BLaER1 treated with 17β-estradiol and CSF1 and Interleukin-3, amounts not matched to agents 10 nM and 100 nM (cell line): ENCODE data around the gene SPNS3.

Source experiments
- H3K27ac ChIP-seq, 11 experiments: shearing (Covaris generic); formaldehyde crosslinking; 2 replicates each; pipeline ENCODE4 v1.8.1; 2022
- H3K27me3 ChIP-seq, 11 experiments: shearing (Covaris generic); formaldehyde crosslinking; 2 replicates each; pipeline ENCODE4 v1.8.1; 2022
- H3K36me3 ChIP-seq, 11 experiments: shearing (Covaris generic); formaldehyde crosslinking; 2 replicates each; pipeline ENCODE4 v1.8.1; 2022
- H3K4me1 ChIP-seq, 10 experiments: shearing (Covaris generic); formaldehyde crosslinking; 2 replicates each; pipeline ENCODE4 v1.8.1; 2022
- H3K4me2 ChIP-seq, 11 experiments: shearing (Covaris generic); formaldehyde crosslinking; 2 replicates each; pipeline ENCODE4 v1.8.1; 2022
- H3K4me3 ChIP-seq, 10 experiments: shearing (Covaris generic); formaldehyde crosslinking; 2 replicates each; pipeline ENCODE4 v1.8.1; 2022
- H3K9ac ChIP-seq, 11 experiments: shearing (Covaris generic); formaldehyde crosslinking; 2 replicates each; pipeline ENCODE4 v1.8.1; 2022
- H3K9me3 ChIP-seq, 11 experiments: shearing (Covaris generic); formaldehyde crosslinking; replicated peaks in 1 of 11; 2 replicates each; pipeline ENCODE4 v1.8.1; 2022
- H4K20me1 ChIP-seq, 11 experiments: shearing (Covaris generic); formaldehyde crosslinking; 2 replicates each; pipeline ENCODE4 v1.8.1; 2022
- Cebpa-rat ChIP-seq, 11 experiments: shearing (Covaris generic); IDR thresholded peaks; 2 replicates each; pipeline ENCODE4 v1.8.1; 2022

Gene SPNS3

GRCh38 chr17:4509923-4510617, 76.3 kb downstream of the SPNS3 start:
- Histone ChIP-seq H3K4me3 (peak overlapping the region in 7 of 10 experiments; percentile 18 to 46 (median 33); a peak in 7 of 20 replicates), H3K4me2 (peak overlapping the region; percentile 83 to 97 (median 89)), H3K9me3 (no peaks in the 10 kb centered on the region), H3K4me1 (peaks cover 58 to 95% (median 82%) of the 10 kb centered on the region in 10 experiments), H3K27ac (peak overlapping the region in 10 of 11 experiments; percentile 6 to 64 (median 42); a peak in 18 of 22 replicates), H3K9ac (peak overlapping the region; percentile 22 to 61 (median 50); a peak in 19 of 22 replicates), H4K20me1 (peaks cover 0 to 44% (median 0%) of the 10 kb centered on the region in 11 experiments; a peak in 4 of 22 replicates), H3K27me3 (no peaks in the 10 kb centered on the region), H3K36me3 (no peaks in the 10 kb centered on the region)
- TF ChIP-seq Cebpa-rat (IDR thresholded peaks at IDR 0.05): no peak

- H3K4me3 ChIP-seq: 0 out of 20 replicates have a peak overlapping the region, but pooled peaks of 1 of the 10 experiments have one; percentile 33
- H3K4me1 ChIP-seq: peaks cover 56 to 95% (median 82%) of the 10 kb centered on the region in 10 experiments
- TF ChIP-seq Cebpa-rat (IDR thresholded peaks at IDR 0.05): no peak
- H3K27ac ChIP-seq: peak overlapping the region in 3 of 11 experiments; percentile 28 to 59 (median 56); a peak in 6 of 22 replicates
- no peaks in the 10 kb centered on the region for H3K9me3 ChIP-seq
- peaks cover 0 to 39% (median 0%) of the 10 kb centered on the region in 11 experiments; a peak in 4 of 22 replicates for H4K20me1 ChIP-seq
- H3K36me3 ChIP-seq: no peaks in the 10 kb centered on the region
- peak overlapping the region; percentile 83 to 97 (median 89) for H3K4me2 ChIP-seq
- peak overlapping the region in 3 of 11 experiments; percentile 40 to 51 (median 50); a peak in 4 of 22 replicates for H3K9ac ChIP-seq
- no peaks in the 10 kb centered on the region for H3K27me3 ChIP-seq
These were observed 76.8 kb downstream of the SPNS3 start for GRCh38 chr17:4510618-4510941.

GRCh38 chr17:4511199-4511932, 77.6 kb downstream of the SPNS3 start:
- no peak for TF ChIP-seq Cebpa-rat (IDR thresholded peaks at IDR 0.05)
- peak overlapping the region; percentile 83 to 97 (median 89) for H3K4me2 ChIP-seq
- peak overlapping the region in 1 of 11 experiments; percentile 7; a peak in 2 of 22 replicates for H3K9ac ChIP-seq
- H3K36me3 ChIP-seq: no peaks in the 10 kb centered on the region
- H3K9me3 ChIP-seq: no peaks in the 10 kb centered on the region
- H3K27me3 ChIP-seq: no peaks in the 10 kb centered on the region
- H3K4me3 ChIP-seq: no peak overlapping the region
- H3K4me1 ChIP-seq: peaks cover 59 to 95% (median 82%) of the 10 kb centered on the region in 10 experiments
- peaks cover 0 to 31% (median 0%) of the 10 kb centered on the region in 11 experiments; a peak in 4 of 22 replicates for H4K20me1 ChIP-seq
- peak overlapping the region in 6 of 11 experiments; percentile 2 to 59 (median 30); a peak in 5 of 22 replicates for H3K27ac ChIP-seq

DNA sequence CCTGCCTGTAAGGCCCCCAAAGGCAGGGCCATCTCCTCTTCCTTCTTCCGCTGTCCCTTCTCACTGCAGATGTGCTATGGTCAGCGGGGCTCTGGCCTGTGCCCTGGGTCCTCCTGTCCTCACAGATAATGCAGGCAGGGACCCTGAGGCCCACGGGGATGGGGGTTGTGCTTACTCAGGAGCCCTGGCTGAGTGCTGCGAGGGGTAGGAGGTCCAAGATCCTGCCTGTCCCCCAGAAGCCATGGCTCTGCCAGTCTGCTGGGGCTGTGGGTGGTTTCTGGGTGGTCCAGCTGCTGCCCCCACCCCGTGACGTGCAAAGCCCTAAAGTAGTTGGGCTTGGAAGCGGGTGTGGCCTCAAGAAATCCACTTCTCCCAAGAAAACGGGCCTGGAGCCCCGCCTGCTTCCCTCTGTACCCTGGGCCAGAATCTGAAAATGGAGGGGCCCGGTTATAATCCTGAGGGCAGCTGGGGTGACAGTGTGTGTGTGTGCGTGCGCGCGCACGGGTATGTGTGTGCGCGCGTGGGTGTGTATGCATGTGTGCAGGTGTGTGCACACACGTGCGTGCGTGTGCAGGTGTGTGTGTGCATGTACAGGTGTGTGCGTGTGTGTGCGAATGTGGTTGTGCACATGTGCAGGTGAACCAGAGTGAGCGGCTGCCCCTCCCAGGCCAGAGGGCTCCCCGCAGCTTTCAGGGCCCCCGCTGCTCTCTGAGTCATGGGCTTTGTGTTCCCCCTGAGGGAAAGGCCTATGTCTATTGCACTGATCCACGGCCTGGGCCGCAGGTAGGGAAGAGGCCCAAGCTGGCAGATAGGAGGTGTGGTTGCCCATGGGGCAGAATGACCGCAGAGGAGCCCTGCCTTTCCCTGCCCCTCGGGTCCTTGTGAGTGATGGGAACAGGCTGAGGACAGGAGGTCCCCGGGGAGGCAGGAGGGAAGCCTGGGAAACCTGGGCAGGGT, 78.7 kb downstream of the SPNS3 start:
- Histone ChIP-seq H3K4me3 (no peak overlapping the region), H3K9ac (0 out of 22 replicates have a peak overlapping the region, but pooled peaks of 1 of the 11 experiments have one; percentile 18), H3K9me3 (no peaks in the 10 kb centered on the region), H3K27me3 (no peaks in the 10 kb centered on the region), H3K4me2 (peak overlapping the region in 6 of 11 experiments; percentile 83 to 94 (median 90); a peak in 10 of 22 replicates), H3K36me3 (no peaks in the 10 kb centered on the region), H4K20me1 (peaks cover 0 to 26% (median 0%) of the 10 kb centered on the region in 11 experiments; a peak in 4 of 22 replicates), H3K27ac (no peak overlapping the region), H3K4me1 (peaks cover 60 to 97% (median 87%) of the 10 kb centered on the region in 10 experiments)
- no peak for TF ChIP-seq Cebpa-rat (IDR thresholded peaks at IDR 0.05)

- TF ChIP-seq Cebpa-rat (IDR thresholded peaks at IDR 0.05): no peak
- Histone ChIP-seq H3K4me2 (peak overlapping the region in 2 of 11 experiments; percentile 4 to 8; a peak in 1 of 22 replicates), H3K27ac (peak overlapping the region in 6 of 11 experiments; percentile 9 to 59 (median 24); a peak in 8 of 22 replicates), H3K9ac (peak overlapping the region in 1 of 11 experiments; percentile 14; a peak in 4 of 22 replicates), H4K20me1 (peaks cover 0 to 25% (median 0%) of the 10 kb centered on the region in 11 experiments; a peak in 4 of 22 replicates), H3K36me3 (no peaks in the 10 kb centered on the region), H3K4me1 (peaks cover 56 to 97% (median 84%) of the 10 kb centered on the region in 10 experiments), H3K4me3 (no peak overlapping the region), H3K27me3 (no peaks in the 10 kb centered on the region), H3K9me3 (no peaks in the 10 kb centered on the region)
These were observed 79.6 kb downstream of the SPNS3 start for GRCh38 chr17:4513113-4514032.

DNA sequence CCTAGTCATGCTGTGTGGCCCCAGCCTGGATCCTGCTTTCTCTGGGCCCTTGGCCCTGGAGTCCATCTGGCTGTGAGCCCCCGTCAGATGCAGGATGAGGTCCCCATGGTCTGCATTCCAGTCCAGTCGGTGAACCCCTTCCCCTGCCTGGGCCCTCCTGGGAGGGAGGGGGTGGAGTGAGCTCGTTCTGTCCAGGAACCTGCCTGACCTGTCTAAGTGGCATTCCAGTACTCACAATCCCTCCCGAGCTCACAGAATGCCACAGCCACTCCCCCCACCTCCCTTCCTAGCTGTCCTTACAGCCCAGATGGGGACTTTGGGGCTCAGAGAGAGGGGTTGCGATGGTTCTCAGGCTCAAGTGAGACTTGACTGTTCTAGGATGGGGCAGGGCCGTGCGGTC, 80.5 kb downstream of the SPNS3 start:
- H4K20me1 ChIP-seq: peaks cover 0 to 17% (median 0%) of the 10 kb centered on the region in 11 experiments; a peak in 4 of 22 replicates
- TF ChIP-seq Cebpa-rat (IDR thresholded peaks at IDR 0.05): no peak
- H3K27me3 ChIP-seq: no peaks in the 10 kb centered on the region
- peak overlapping the region in 2 of 11 experiments; percentile 6 to 14; a peak in 4 of 22 replicates for H3K9ac ChIP-seq
- no peaks in the 10 kb centered on the region for H3K9me3 ChIP-seq
- peaks cover 56 to 97% (median 84%) of the 10 kb centered on the region in 10 experiments for H3K4me1 ChIP-seq
- H3K27ac ChIP-seq: peak overlapping the region in 6 of 11 experiments; percentile 9 to 59 (median 24); a peak in 8 of 22 replicates
- H3K36me3 ChIP-seq: no peaks in the 10 kb centered on the region
- peak overlapping the region in 2 of 11 experiments; percentile 4 to 8; a peak in 1 of 22 replicates for H3K4me2 ChIP-seq
- no peak overlapping the region for H3K4me3 ChIP-seq

GRCh38 chr17:4514779-4515178, 81.0 kb downstream of the SPNS3 start:
- no peaks in the 10 kb centered on the region for H3K9me3 ChIP-seq
- no peak overlapping the region for H3K4me3 ChIP-seq
- peak overlapping the region in 5 of 11 experiments; percentile 10 to 60 (median 30); a peak in 8 of 22 replicates for H3K27ac ChIP-seq
- no peaks in the 10 kb centered on the region for H3K27me3 ChIP-seq
- H3K36me3 ChIP-seq: no peaks in the 10 kb centered on the region
- H3K9ac ChIP-seq: peak overlapping the region in 1 of 11 experiments; percentile 46; a peak in 1 of 22 replicates
- peaks cover 56 to 97% (median 84%) of the 10 kb centered on the region in 10 experiments for H3K4me1 ChIP-seq
- H3K4me2 ChIP-seq: peak overlapping the region in 4 of 11 experiments; percentile 69 to 79 (median 72); a peak in 4 of 22 replicates
- TF ChIP-seq Cebpa-rat (IDR thresholded peaks at IDR 0.05): no peak
- peaks cover 0 to 12% (median 0%) of the 10 kb centered on the region in 11 experiments; a peak in 4 of 22 replicates for H4K20me1 ChIP-seq
